ENCODE results near the gene OR10AG1. TPM values are rescaled to one million over a fixed set of nuclear protein-coding genes. Genes with fewer than 3 reads are reported as not detected.

The OR10AG1 gene, protein sequence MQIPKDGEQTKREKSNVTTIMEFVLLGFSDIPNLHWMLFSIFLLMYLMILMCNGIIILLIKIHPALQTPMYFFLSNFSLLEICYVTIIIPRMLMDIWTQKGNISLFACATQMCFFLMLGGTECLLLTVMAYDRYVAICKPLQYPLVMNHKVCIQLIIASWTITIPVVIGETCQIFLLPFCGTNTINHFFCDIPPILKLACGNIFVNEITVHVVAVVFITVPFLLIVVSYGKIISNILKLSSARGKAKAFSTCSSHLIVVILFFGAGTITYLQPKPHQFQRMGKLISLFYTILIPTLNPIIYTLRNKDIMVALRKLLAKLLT
- total RNA-seq (2022; extraction: Qiagen RNA extraction), result not detected in 5 replicates

DNA sequence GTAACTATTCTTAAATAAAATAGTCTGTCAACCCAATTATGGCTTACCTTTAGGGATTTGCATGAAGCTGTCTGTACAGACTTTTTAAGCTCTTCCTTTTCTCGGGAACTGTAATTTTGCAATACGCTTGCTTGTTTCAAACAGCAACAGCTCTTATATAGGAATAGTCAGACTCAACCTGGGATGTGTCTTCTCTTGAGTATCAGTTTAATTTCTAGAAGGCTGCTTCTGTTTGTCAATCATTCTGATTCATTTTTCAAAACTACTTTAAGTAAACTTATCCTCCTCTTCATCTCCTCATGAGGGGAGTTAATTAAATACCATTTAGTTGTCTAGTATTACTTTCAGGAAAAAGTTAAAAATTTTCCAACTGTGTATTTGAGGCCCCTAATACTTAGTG is at the start of gene OR10AG1:
OR10AG1 (minus strand) TSS at position 101 of the 400 bp plus-strand sequence; CDS start at position 63, 38 bp downstream.

DNA sequence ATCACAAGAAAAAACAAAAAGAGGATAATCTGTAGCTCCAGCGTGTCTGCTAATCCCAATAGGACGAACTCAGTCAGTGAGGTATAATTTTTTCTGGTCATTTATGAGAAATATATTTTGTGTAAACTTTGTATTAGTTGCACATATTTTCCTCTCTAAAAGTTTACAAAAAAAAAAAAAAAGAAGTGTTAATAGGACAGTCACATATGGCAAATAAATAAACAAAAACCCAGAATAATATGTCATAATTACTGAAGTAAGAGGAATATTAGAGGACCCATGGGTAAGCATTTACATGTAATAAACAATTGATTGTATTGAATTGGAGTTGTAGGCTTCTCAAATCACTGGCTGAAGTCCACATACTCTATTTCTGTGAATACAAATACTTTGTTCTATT is 24.8 kb upstream of the OR10AG1 start, which contains the start of gene OR5F1:
OR5F1 (minus strand) TSS at position 101 of the 400 bp plus-strand sequence; CDS start at position 101, 0 bp downstream.

DNA sequence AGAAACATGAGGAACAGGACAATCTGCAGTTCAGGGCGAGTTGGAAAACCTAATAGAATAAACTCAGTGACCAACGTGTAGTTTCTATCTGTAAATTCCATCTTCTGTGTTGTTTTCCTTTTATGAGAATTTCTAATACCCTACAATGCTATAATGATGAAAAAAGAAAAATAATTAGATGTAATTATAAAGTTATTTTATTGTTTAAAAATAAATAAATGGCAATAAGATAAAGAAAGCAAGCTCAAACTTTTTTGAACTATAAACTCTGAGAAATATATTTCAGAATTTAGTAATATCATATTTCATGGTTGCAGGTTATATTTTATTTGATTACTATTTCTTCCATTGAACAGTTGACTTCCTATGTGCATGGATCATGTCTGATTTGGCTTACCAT is 33.4 kb downstream of the OR10AG1 start, which contains the start of gene OR5I1:
OR5I1 (minus strand) TSS at position 101 of the 400 bp plus-strand sequence; CDS start at position 101, 0 bp downstream.

Other genes starting within 250 kb of the OR10AG1 start
- not detected in 5 replicates for gene OR5D13, start 196.5 kb downstream of the OR10AG1 start, total RNA-seq (2022; extraction: Qiagen RNA extraction)
- not detected in 5 replicates for gene OR5D14, start 174.4 kb downstream of the OR10AG1 start, total RNA-seq (2022; extraction: Qiagen RNA extraction)
- not detected in 5 replicates for gene OR5L1, start 158.6 kb downstream of the OR10AG1 start, total RNA-seq (2022; extraction: Qiagen RNA extraction)
- gene OR5D18, start 150.3 kb downstream of the OR10AG1 start, total RNA-seq (2022; extraction: Qiagen RNA extraction), result not detected in 5 replicates
- not detected in 5 replicates for gene OR5L2, start 142.7 kb downstream of the OR10AG1 start, total RNA-seq (2022; extraction: Qiagen RNA extraction)
- not detected in 5 replicates for gene OR5D16, start 131.2 kb downstream of the OR10AG1 start, total RNA-seq (2022; extraction: Qiagen RNA extraction)
- not detected in 5 replicates for gene TRIM51, start 86.6 kb downstream of the OR10AG1 start, total RNA-seq (2022; extraction: Qiagen RNA extraction)
- gene OR5W2, start 55.4 kb downstream of the OR10AG1 start, total RNA-seq (2022; extraction: Qiagen RNA extraction), result not detected in 5 replicates
- not detected in 5 replicates for gene OR5I1, start 33.5 kb downstream of the OR10AG1 start, total RNA-seq (2022; extraction: Qiagen RNA extraction)
- not detected in 5 replicates for gene OR5F1, start 24.7 kb upstream of the OR10AG1 start, total RNA-seq (2022; extraction: Qiagen RNA extraction)
- not detected in 5 replicates for gene OR5AS1, start 57.7 kb upstream of the OR10AG1 start, total RNA-seq (2022; extraction: Qiagen RNA extraction)
- gene OR8I2, start 123.4 kb upstream of the OR10AG1 start, total RNA-seq (2022; extraction: Qiagen RNA extraction), result not detected in 5 replicates
- gene OR8H2, start 133.7 kb upstream of the OR10AG1 start, total RNA-seq (2022; extraction: Qiagen RNA extraction), result not detected in 5 replicates
- gene OR8H3, start 152.4 kb upstream of the OR10AG1 start, total RNA-seq (2022; extraction: Qiagen RNA extraction), result not detected in 5 replicates
- gene OR8J3, start 170.3 kb upstream of the OR10AG1 start, total RNA-seq (2022; extraction: Qiagen RNA extraction), result not detected in 5 replicates
- gene OR8K5, start 190.4 kb upstream of the OR10AG1 start, total RNA-seq (2022; extraction: Qiagen RNA extraction), result not detected in 5 replicates
- gene OR5J2, start 206.7 kb upstream of the OR10AG1 start, total RNA-seq (2022; extraction: Qiagen RNA extraction), result not detected in 5 replicates

Measured in A549 treated with CORT108297 at 1 μM for 4 hours (cell line).